ENCODE results near the gene C19orf12.

- no peak for TF ChIP-seq CTCF (IDR thresholded peaks at IDR 0.05)
- TF ChIP-seq ZFX (IDR thresholded peaks at IDR 0.05; ENCODE audit: borderline replicate concordance): no peak
These were observed 26.2 kb upstream of the C19orf12 start for GRCh38 chr19:29741226-29741625.

All from 22Rv1 (cell line).